H9 (cell line): ENCODE data around the gene PFDN1. TPM values are rescaled to one million over a fixed set of nuclear protein-coding genes. Genes with fewer than 3 reads are reported as not detected.

Source experiments
- DNase-seq: peaks from one replicate; pipeline ENCODE4 v3.0.0-alpha.2; 2017
- H2AFZ ChIP-seq: one replicate; pipeline ENCODE4 v1.6.1; 2013; ENCODE audit warnings: mild to moderate bottlenecking, low read length, control low read depth, moderate library complexity
- H2AK5ac ChIP-seq: 2 replicates; pipeline ENCODE4 v1.6.1; 2013; ENCODE audit warnings: low read length, control low read depth, mixed read lengths; ENCODE audit not compliant: insufficient read length
- H2BK120ac ChIP-seq: one replicate; pipeline ENCODE4 v1.6.1; 2013; ENCODE audit warnings: low read depth, mild to moderate bottlenecking, low read length, control low read depth, inconsistent platforms; ENCODE audit not compliant: poor library complexity, severe bottlenecking
- H2BK12ac ChIP-seq: 2 replicates; pipeline ENCODE4 v1.6.1; 2013; ENCODE audit warnings: low read length, control low read depth, mixed read lengths, low read depth; ENCODE audit not compliant: insufficient read length
- H2BK15ac ChIP-seq: 2 replicates; pipeline ENCODE4 v1.6.1; 2013; ENCODE audit warnings: low read depth, low read length, control low read depth
- H2BK20ac ChIP-seq: one replicate; pipeline ENCODE4 v1.6.1; 2013; ENCODE audit warnings: low read depth, mild to moderate bottlenecking, low read length, control low read depth, inconsistent platforms; ENCODE audit not compliant: poor library complexity, severe bottlenecking
- H2BK5ac ChIP-seq: 2 replicates; pipeline ENCODE4 v1.6.1; 2013; ENCODE audit warnings: low read length, control low read depth, mixed read lengths; ENCODE audit not compliant: insufficient read length
- H3K14ac ChIP-seq: 2 replicates; pipeline ENCODE4 v1.6.1; 2013; ENCODE audit warnings: low read length, control low read depth; ENCODE audit not compliant: insufficient read depth
- H3K18ac ChIP-seq: 2 replicates; pipeline ENCODE4 v1.6.1; 2013; ENCODE audit warnings: low read depth, mild to moderate bottlenecking, mixed read lengths, low read length, control low read depth; ENCODE audit not compliant: insufficient read length
- H3K23ac ChIP-seq: 2 replicates; pipeline ENCODE4 v1.6.1; 2013; ENCODE audit warnings: low read length, control low read depth, mixed read lengths, low read depth; ENCODE audit not compliant: insufficient read length
- H3K23me2 ChIP-seq: 2 replicates; pipeline ENCODE4 v1.6.1; 2013; ENCODE audit warnings: low read depth, mild to moderate bottlenecking, mixed read lengths, low read length, control low read depth; ENCODE audit not compliant: insufficient read length, poor library complexity, severe bottlenecking
- H3K27ac ChIP-seq: 2 replicates; pipeline ENCODE4 v1.5.1; 2013; ENCODE audit warnings: low read length, control low read depth, mixed read lengths, low read depth; ENCODE audit not compliant: insufficient read length
- H3K27me3 ChIP-seq: 2 replicates; pipeline ENCODE4 v1.6.1; 2013; ENCODE audit warnings: low read length, control low read depth, inconsistent platforms; ENCODE audit not compliant: insufficient read depth
- H3K4ac ChIP-seq: 2 replicates; pipeline ENCODE4 v1.6.1; 2013; ENCODE audit warnings: low read depth, mild to moderate bottlenecking, control low read depth, inconsistent platforms, low read length, moderate library complexity
- H3K4me1 ChIP-seq: 2 replicates; pipeline ENCODE4 v1.6.1; 2013; ENCODE audit warnings: low read length, control low read depth, inconsistent platforms; ENCODE audit not compliant: insufficient read depth
- H3K4me2 ChIP-seq: 2 replicates; pipeline ENCODE4 v1.6.1; 2013; ENCODE audit warnings: low read length, control low read depth, mixed read lengths; ENCODE audit not compliant: insufficient read length, insufficient read depth
- H3K56ac ChIP-seq: 2 replicates; pipeline ENCODE4 v1.6.1; 2013; ENCODE audit warnings: low read depth, mild to moderate bottlenecking, mixed read lengths, low read length, control low read depth; ENCODE audit not compliant: insufficient read length
- H3K79me1 ChIP-seq: 2 replicates; pipeline ENCODE4 v1.6.1; 2013; ENCODE audit warnings: low read depth, mild to moderate bottlenecking, moderate library complexity, low read length, control low read depth, inconsistent platforms; ENCODE audit not compliant: insufficient read depth, poor library complexity, severe bottlenecking
- H3K79me2 ChIP-seq: 2 replicates; pipeline ENCODE4 v1.6.1; 2013; ENCODE audit warnings: low read length, control low read depth, inconsistent platforms; ENCODE audit not compliant: insufficient read depth
- H3K9ac ChIP-seq: 2 replicates; pipeline ENCODE4 v1.6.1; 2013; ENCODE audit warnings: low read length, control low read depth, mixed read lengths; ENCODE audit not compliant: insufficient read length; ENCODE audit errors: extremely low read depth
- H3K9me3 ChIP-seq: one replicate; pipeline ENCODE4 v1.6.1; 2013; ENCODE audit warnings: low read depth, low read length, inconsistent platforms; ENCODE audit not compliant: control insufficient read depth
- H3T11ph ChIP-seq: one replicate; pipeline ENCODE4 v1.6.1; 2013; ENCODE audit warnings: mild to moderate bottlenecking, low read length, control low read depth, inconsistent platforms
- H4K20me1 ChIP-seq: one replicate; pipeline ENCODE4 v1.6.1; 2013; ENCODE audit not compliant: control insufficient read depth, insufficient read length, insufficient read depth
- H4K5ac ChIP-seq: 2 replicates; pipeline ENCODE4 v1.6.1; 2013; ENCODE audit warnings: low read depth, mild to moderate bottlenecking, mixed read lengths, low read length, control low read depth; ENCODE audit not compliant: insufficient read length
- H4K8ac ChIP-seq: replicated peaks from 2 replicates; pipeline ENCODE4 v1.6.1; 2013; ENCODE audit warnings: low read length, control low read depth, mixed read lengths, low read depth; ENCODE audit not compliant: insufficient read length
- H4K91ac ChIP-seq: 2 replicates; pipeline ENCODE4 v1.6.1; 2013; ENCODE audit warnings: low read depth, mild to moderate bottlenecking, moderate library complexity, mixed read lengths, low read length, control low read depth; ENCODE audit not compliant: insufficient read length
- H3K27ac Mint-ChIP-seq, 3 experiments: 2 replicates in 2 of 3; 3 replicates in 1 of 3; pipeline ENCODE4 v1.8.0; 2020 to 2021; ENCODE audit warnings: mixed read lengths in 3 of 3, mild to moderate bottlenecking in 1 of 3, moderate library complexity in 1 of 3
- H3K27me3 Mint-ChIP-seq: 2 replicates; pipeline ENCODE4 v1.8.0; 2021; ENCODE audit warnings: low read depth, mild to moderate bottlenecking, moderate library complexity, mixed read lengths
- H3K36me3 Mint-ChIP-seq, 3 experiments: 2 replicates in 2 of 3; 3 replicates in 1 of 3; pipeline ENCODE4 v1.8.0; 2020 to 2021; ENCODE audit warnings: low read depth in 3 of 3, mixed read lengths in 3 of 3; ENCODE audit not compliant: insufficient read depth in 1 of 3
- H3K4me1 Mint-ChIP-seq, 2 experiments: 2 replicates each; pipeline ENCODE4 v1.8.0; 2020; ENCODE audit warnings: mixed read lengths in 2 of 2
- H3K4me3 Mint-ChIP-seq, 2 experiments: 2 replicates in 1 of 2; 3 replicates in 1 of 2; pipeline ENCODE4 v1.8.0; 2020 to 2021; ENCODE audit warnings: mild to moderate bottlenecking in 2 of 2, mixed read lengths in 2 of 2, moderate library complexity in 1 of 2
- H3K9me3 Mint-ChIP-seq, 2 experiments: 2 replicates in 1 of 2; 3 replicates in 1 of 2; pipeline ENCODE4 v1.8.0; 2020; ENCODE audit warnings: mild to moderate bottlenecking in 2 of 2, mixed read lengths in 2 of 2, moderate library complexity in 1 of 2
- CTCF ChIP-seq: fragments of 200-600 bp; sonication (generic); conservative IDR thresholded peaks from 3 replicates; pipeline ENCODE4 v1.8.0; 2021; ENCODE audit warnings: antibody characterized with exemption, mild to moderate bottlenecking
- WGBS: extraction: QIAGEN DNeasy Blood & Tissue Kit; methylation state at CpG from one replicate; pipeline ENCODE4 v1.1.7; 2013; ENCODE audit warnings: missing lambda C conversion rate, low lambda C conversion rate, mixed read lengths; ENCODE audit not compliant: insufficient read length; ENCODE audit errors: extremely low coverage; 5-methylcytosine and 5-hydroxymethylcytosine counted together
- total RNA-seq: library from RNA; stranded (reverse); gene quantifications from 2 replicates; pipeline ENCODE4 v1.2.1, GENCODE V29; 2021

PFDN1 gene
- total RNA-seq, 1 experiment from 2014 or later, result 58.3 TPM

DNA sequence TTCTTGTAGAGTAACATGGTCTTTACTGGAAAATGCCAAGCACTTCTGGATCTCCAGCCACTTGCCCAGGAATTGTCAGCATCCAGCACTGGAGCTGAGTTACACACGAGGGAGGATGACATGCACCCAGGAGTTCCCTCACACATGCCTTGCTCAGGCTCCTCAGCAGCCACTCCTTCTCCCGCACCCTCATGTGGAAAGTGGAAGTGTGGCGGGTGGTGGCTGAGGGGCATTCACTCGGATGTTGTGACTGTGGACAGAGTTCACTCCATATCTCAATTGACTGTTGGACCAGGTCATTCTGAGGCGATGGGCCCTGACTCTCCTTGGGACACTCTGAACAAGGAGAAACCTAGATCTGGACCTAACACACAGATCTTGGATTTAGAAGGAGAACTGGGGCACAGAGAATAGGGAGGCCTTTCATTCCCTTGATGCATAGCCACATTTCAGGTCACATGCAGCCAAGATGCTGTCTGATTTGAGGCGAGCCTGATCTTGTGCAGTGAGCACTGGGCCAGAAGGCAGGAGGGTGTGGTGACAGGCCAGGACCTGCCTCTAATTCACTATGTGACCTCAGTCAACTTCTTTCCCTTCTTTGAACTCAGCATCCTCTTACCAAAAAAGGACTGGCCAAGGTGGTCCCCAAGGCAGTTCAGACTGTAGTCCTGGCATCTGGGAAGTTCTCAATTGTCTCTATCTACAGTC lies 65.9 kb downstream of the PFDN1 start:
- Mint-ChIP-seq H3K9me3 (no peaks in the 10 kb centered on the region), H3K27me3 (no peaks in the 10 kb centered on the region), H3K4me1 (peaks cover 13 to 16% of the 10 kb centered on the region in 2 experiments), H3K36me3 (no peaks in the 10 kb centered on the region), H3K27ac (no peak overlapping the region; a peak in 1 of 7 replicates), H3K4me3 (no peak overlapping the region)
- H3K27me3 ChIP-seq, result no peaks in the 10 kb centered on the region
- DNase-seq, result no peak
- no peak overlapping the region for H4K91ac ChIP-seq
- no peak overlapping the region for H2AK5ac ChIP-seq
- H3K14ac ChIP-seq, result no peak overlapping the region
- H3K79me1 ChIP-seq, result no peaks in the 10 kb centered on the region
- no peaks in the 10 kb centered on the region for H3K23me2 ChIP-seq
- H2BK15ac ChIP-seq, result no peak overlapping the region
- no peak overlapping the region for H2BK20ac ChIP-seq
- WGBS, result no CpG with 5 or more reads among the region's 6 CpGs
- no peak overlapping the region for H3K4ac ChIP-seq
- H4K20me1 ChIP-seq, result no peaks in the 10 kb centered on the region
- no peak overlapping the region for H3K9ac ChIP-seq
- no peak overlapping the region for H3K23ac ChIP-seq
- H4K8ac ChIP-seq, result no peak overlapping the region
- H3K9me3 ChIP-seq, result no peaks in the 10 kb centered on the region
- no peak overlapping the region for H4K5ac ChIP-seq
- H3T11ph ChIP-seq, result no peak overlapping the region
- no peak overlapping the region for H3K4me2 ChIP-seq
- H2BK120ac ChIP-seq, result no peak overlapping the region
- no peak overlapping the region for H3K56ac ChIP-seq
- H3K4me1 ChIP-seq, result peaks cover 5% of the 10 kb centered on the region; the same call in 1 of the 2 replicates
- no peak overlapping the region for H2BK5ac ChIP-seq
- H3K27ac ChIP-seq, result no peak overlapping the region
- H2AFZ ChIP-seq, result no peak overlapping the region
- no peaks in the 10 kb centered on the region for H3K79me2 ChIP-seq
- no peak overlapping the region for H2BK12ac ChIP-seq
- no peak overlapping the region for H3K18ac ChIP-seq
- TF ChIP-seq CTCF, result no peak
